Retinal pigment epithelial cell (primary cell): ENCODE data around the gene THSD7B.

Source experiments
- DNase-seq: peaks from one replicate; pipeline ENCODE4 v3.0.0-alpha.2; 2010; ENCODE audit warnings: low read depth
- H3K4me3 ChIP-seq: 2 replicates; pipeline ENCODE4 v1.5.1; 2011; ENCODE audit warnings: mild to moderate bottlenecking, low read length, control low read depth, moderate library complexity
- TF ChIP-seq, protein P1 (sequence below): conservative IDR thresholded peaks from 2 replicates; pipeline ENCODE4 v1.5.1; 2011; ENCODE audit warnings: low read depth, low read length, control low read depth, inconsistent platforms

Gene THSD7B

GRCh38 chr2:137261881-137262585 is 496.7 kb downstream of the THSD7B start:
- H3K4me3 ChIP-seq = no peak overlapping the region
- DNase-seq = no peak
- TF ChIP-seq, protein P1, sequence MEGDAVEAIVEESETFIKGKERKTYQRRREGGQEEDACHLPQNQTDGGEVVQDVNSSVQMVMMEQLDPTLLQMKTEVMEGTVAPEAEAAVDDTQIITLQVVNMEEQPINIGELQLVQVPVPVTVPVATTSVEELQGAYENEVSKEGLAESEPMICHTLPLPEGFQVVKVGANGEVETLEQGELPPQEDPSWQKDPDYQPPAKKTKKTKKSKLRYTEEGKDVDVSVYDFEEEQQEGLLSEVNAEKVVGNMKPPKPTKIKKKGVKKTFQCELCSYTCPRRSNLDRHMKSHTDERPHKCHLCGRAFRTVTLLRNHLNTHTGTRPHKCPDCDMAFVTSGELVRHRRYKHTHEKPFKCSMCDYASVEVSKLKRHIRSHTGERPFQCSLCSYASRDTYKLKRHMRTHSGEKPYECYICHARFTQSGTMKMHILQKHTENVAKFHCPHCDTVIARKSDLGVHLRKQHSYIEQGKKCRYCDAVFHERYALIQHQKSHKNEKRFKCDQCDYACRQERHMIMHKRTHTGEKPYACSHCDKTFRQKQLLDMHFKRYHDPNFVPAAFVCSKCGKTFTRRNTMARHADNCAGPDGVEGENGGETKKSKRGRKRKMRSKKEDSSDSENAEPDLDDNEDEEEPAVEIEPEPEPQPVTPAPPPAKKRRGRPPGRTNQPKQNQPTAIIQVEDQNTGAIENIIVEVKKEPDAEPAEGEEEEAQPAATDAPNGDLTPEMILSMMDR = no peak

- no peak for DNase-seq
- TF ChIP-seq, protein P1 = no peak
- no peak overlapping the region for H3K4me3 ChIP-seq
Observed at GRCh38 chr2:137262594-137262993, 497.2 kb downstream of the THSD7B start.

DNA sequence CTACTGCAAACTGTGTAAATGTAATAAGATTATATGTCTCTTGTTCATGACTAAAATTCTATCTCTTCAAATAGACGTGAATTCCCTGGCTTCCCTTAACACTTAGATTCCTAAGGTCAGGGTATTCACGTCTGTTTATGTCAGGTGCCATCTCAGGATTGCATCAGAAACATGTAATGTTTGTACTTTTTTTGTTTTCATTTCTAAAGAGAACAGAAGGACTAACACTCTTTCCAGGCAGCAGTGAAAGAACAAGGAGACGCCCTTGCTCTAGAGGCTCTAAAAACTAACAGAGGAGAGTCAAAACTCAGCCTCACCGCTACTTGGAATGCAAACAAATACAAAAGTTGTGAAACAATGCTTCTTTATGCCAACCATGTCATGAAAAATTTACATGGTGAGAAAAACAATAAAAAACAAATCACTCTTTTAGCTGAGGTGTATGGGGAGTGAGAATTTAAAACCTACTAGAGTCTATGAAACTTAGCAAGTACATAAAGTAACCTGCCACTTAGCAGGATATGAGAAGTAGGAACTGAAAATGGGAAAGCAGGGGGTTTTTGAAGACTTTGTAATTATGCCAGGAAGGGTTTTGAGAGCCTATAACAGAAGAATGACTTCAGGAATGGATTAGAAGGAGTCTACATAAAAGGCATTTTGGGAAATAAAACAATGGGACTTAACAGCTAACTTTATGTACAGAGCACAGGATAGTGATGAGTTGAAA is 522.7 kb downstream of the THSD7B start:
- DNase-seq = no peak
- TF ChIP-seq, protein P1 = no peak

GRCh38 chr2:137291836-137292570 is 526.7 kb downstream of the THSD7B start:
- no peak overlapping the region for H3K4me3 ChIP-seq
- no peak for DNase-seq
- TF ChIP-seq, protein P1 = no peak

More for the DNA sequence above, 522.7 kb downstream of the THSD7B start:
- no peak overlapping the region for H3K4me3 ChIP-seq

GRCh38 chr2:137298377-137298776 is 533.0 kb downstream of the THSD7B start:
- TF ChIP-seq, protein P1 = no peak
- H3K4me3 ChIP-seq = no peak overlapping the region
- DNase-seq = no peak

GRCh38 chr2:137300987-137301386 is 535.6 kb downstream of the THSD7B start:
- H3K4me3 ChIP-seq = no peak overlapping the region
- DNase-seq = no peak
- TF ChIP-seq, protein P1 = no peak
